Measurements from ENCODE around the gene CYP2C8.
"Not testable (repeated sequence)": the region's sequence is repeated elsewhere in the genome, so short reads cannot be mapped to it uniquely, and the experiment has no call there.

Gene CYP2C8

DNA sequence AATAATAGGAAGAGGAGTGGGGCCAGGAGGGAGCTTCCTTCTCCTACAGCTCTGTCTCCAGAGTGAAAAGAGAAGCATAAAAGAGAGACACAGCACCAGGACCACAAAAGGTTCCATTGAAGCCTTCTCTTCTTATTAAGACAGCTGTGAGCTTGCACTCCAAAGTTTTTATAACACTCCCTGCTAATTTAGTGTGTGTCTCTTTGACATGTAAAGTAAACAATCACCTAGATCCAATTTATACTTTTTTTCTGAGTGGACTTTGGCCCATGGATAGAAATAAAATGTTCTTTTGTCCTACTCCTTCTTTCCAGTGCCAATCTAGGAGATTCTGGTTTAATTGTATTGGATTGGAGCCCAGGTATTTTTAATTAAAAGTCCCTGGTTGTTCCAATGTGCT, at the start of gene CYP2C8:
Gene CYP2C8 (minus strand): TSS at position 212 of the 400 bp plus-strand sequence. CDS start 95 bp downstream, at position 117.
- no peak for DNase-seq (ENCODE audit: low spot score)
- no peak for FAIRE-seq

DNA sequence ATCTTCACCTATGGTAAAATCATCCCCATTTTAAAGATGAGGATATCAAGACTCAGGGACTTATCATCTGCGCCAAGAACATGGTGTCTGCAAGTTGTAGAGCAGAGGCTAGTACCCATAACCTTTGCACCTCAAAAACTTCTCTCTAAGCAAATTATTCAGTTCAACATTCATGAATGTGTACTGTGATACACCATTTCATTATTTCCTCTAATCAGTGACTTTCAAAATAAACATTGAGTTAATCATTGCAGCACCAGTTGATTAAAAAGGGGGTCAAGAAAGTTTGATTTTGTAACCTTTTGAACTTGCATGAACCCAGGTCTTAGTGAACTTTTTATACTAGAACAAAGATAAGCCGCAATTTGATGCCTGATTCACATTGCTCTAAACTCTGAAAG, 47.6 kb upstream of the CYP2C8 start:
- no peak for DNase-seq (ENCODE audit: low spot score)
- FAIRE-seq = no peak

DNA sequence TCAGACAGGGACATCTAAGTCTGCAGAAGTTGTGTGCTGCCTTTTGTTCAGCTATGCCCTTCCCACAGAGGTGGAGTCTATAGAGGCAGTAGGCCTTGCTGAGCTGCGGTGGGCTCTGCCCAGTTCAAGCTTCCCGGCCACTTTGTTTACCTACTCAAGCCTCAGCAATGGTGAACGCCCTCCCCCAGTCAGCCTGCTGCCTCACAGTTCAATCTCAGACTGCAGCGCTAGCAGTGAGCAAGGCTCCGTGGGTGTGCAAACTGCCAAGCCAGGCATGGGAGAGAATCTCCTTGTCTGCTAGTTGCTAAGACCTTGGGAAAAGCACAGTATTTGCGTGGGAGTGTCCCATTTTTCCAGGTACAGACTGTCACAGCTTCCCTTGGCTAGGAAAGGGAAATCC, 41.5 kb upstream of the CYP2C8 start:
- FAIRE-seq = not testable (repeated sequence)

DNA sequence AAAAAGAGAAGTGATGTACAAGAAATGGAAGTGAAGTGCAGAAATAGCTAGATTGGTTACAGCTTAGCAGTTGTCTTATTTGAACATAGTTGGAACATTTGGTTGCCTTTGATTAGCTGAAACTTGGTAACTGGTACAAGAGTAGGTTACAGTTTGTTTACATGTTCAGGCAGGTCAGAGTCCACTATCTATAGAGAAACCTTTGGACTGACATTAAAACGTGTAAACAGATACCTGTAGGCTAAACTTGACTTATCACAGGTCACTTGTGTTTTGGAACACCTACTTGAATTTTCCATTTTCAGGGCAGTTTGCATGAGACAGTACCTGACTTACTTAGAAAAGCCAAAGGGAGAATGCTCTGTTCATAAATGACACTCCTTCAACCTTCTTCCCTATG, 28.5 kb upstream of the CYP2C8 start:
- DNase-seq (ENCODE audit: low spot score) (no peak), FAIRE-seq (no peak)

More for the DNA sequence above, 41.5 kb upstream of the CYP2C8 start:
- not testable (repeated sequence) for DNase-seq (ENCODE audit: low spot score)

DNA sequence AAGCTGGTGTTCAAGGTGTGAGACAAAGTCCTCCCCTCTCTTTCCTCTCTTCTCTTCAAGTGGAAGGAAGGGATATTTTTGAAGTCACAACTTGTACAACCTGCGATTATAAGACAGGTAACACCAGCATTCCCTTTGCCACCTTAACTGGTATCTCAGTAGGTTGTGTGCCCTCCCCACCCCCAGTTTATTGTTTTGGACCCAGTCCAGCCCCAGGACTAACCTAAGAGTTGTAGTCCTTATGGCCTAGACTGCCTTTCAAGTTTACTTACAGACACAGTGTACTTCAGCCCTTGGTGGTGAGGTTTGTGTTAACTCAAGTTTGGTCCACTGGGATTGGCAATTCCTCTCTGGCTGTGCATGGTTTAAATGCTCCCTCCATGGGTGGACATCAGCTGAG, 26.8 kb upstream of the CYP2C8 start:
- FAIRE-seq = no peak

DNA sequence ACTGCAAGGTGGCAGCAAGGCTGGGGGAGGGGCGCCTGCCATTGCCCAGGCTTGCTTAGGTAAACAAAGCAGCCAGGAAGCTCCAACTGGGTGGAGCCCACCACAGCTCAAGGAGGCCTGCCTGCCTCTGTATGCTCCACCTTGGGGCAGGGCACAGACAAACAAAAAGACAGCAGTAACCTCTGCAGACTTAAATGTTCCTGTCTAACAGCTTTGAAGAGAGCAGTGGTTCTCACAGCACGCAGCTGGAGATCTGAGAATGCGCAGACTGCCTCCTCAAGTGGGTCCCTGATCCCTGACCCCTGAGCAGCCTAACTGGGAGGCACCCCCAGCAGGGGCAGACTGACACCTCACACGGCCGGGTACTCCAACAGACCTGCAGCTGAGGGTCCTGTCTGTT, 10.3 kb upstream of the CYP2C8 start:
- DNase-seq (ENCODE audit: low spot score); FAIRE-seq: not testable (repeated sequence)

More for the DNA sequence above, 26.8 kb upstream of the CYP2C8 start:
- no peak for DNase-seq (ENCODE audit: low spot score)

DNA sequence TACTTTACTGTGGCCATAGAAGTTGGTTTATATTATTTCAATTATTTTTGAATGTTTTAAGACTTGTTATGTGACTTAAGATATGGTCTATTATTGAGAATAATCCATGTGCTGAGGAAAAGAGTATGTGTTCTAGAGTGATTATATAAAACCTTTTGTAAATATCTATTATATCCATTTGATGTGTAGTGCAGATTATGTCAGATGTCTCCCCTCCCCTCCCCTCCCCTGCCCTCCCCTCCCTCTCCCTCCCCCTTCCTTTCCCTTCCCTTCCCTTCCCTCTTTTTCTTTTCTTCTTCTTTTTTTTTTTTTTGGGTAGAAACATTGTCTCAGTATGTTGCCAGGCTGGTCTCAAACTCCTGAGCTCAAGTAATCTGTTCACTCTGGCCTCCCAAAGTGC, 8.3 kb upstream of the CYP2C8 start:
- no peak for FAIRE-seq

DNA sequence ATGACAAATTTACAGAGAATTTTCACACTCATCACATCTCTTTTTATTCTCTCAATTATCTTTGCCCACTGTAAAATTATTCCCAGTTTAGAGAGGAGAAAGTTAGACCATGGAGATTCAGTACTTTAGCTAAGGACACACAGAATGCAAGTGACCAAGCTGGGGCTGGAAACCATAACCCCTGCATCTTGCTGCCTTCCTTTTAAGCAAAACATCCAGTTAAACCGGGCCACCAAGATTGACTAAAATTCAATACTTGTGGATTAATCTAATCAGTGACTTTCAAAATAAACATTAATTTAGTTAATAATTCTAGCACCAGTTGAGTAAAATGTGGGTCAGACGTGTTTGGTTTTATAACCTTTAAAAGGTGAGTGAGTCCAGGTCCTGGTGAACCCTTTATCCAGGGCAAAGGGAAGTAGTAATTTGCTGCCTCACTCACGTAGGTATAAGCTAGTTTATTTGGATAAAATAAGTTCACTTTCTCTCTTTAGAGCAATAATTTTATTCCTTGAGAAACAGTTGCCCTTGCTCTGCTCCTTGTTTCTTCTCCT, 1.9 kb upstream of the CYP2C8 start:
- FAIRE-seq (no peak), DNase-seq (ENCODE audit: low spot score) (no peak)

More for the DNA sequence above, 8.3 kb upstream of the CYP2C8 start:
- DNase-seq (ENCODE audit: low spot score) = no peak

DNA sequence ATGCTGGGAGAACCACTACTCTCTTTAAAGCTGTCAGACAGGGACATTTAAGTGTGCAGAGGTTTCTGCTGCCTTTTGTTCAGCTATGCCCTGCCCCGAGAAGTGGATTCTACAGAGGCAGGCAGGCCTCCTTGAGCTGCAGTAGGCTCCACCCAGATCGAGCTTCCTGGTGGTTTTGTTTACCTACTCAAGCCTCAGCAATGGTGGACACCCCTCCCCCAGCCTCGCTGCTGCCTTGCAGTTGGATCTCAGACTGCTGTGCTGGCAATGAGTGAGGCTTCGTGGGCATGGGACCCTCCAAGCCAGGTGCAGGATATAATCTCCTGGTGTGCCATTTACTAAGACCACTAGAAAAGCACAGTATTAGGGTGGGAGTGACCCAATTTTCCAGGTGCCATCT, 5.2 kb downstream of the CYP2C8 start:
- not testable (repeated sequence) for FAIRE-seq

DNA sequence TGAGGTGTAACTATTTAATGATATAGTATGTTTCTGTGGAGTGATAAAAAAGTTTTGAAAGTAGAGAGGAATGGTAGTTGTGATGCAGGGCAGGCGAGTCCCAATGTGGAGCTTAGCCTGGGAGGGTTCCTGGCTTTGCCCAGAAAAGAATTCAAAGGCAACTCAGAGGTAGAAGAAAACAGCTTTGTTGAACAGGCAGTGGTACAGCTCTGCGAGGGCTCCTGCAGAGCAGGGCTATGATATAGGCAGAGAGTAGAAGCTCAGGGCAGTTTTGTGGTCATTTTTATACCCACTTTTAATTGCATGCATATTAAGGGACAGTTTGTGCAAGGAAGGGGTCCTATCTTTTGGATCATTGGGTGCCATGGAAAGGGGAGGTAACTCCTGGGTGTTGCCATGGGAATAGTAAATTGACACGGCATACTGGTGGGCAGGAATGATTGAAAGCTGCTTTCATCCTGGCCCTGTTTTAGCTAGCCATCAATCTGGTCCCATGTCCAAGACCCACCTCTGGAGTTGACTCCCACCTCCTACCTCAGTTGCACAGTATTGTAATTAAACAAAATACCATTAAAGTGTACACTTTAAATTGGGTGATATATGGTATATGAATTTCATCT, 12.4 kb downstream of the CYP2C8 start:
- FAIRE-seq = no peak
- DNase-seq (ENCODE audit: low spot score) = no peak

More for the DNA sequence above, 5.2 kb downstream of the CYP2C8 start:
- not testable (repeated sequence) for DNase-seq (ENCODE audit: low spot score)

DNA sequence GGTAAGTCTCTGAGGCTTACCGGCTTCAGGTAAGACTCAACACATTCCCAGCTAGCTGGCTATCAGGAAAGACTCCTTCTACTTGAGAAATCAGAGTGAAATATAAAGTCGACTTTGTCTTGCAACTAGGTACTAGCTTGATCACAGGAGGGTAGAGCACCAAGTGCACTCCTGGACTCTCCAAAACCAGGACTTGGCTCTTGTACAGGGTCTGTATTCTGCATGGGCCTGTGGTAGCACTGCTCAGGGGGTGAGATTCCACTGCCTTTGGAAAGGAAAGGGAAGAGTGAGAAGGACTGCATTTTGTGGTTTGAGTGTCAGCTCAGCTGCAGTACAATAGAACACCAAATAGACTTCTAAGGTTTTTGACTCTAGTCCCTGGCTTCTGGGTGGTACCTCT, 19.4 kb downstream of the CYP2C8 start:
- DNase-seq (ENCODE audit: low spot score) = no peak
- FAIRE-seq = no peak

DNA sequence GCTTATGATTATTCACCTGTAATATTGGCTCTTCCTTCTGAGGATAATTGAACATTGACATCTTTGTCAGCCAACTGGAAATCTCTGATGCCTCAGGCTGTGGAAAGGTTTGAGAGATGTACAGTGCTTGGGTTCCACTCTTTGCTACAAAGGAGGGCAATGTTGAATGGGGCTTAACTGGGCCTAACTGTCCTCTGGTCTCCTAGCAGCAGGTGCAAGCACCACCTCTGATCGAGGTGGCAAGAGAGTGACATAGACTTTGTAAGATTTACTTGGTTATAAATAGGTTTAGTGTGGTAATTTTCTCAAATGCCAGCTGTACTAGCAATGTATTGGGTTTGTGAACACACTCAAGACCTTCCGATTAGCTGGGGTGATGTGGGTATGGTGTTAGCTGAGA, 21.1 kb downstream of the CYP2C8 start:
- FAIRE-seq = no peak

DNA sequence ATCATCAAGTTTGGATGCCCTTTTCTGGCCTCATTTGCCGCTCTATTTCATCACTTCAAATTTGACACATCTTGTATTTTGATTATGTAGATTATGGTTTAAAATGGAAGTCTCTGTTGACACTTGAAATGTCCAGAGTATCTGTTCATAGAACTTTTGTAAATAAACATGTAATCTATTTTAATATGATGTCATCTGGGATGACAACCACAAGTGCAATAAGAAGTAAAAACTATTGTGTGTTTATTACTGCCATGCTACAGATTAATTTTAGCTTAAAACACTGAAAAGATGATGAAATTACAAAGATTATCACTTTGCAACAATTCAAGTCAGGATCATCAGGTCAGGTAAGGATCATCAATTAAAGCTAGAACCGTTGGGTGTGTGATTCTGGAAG, 30.0 kb downstream of the CYP2C8 start:
- FAIRE-seq = no peak
- no peak for DNase-seq (ENCODE audit: low spot score)

More for the DNA sequence above, 21.1 kb downstream of the CYP2C8 start:
- no peak for DNase-seq (ENCODE audit: low spot score)

DNA sequence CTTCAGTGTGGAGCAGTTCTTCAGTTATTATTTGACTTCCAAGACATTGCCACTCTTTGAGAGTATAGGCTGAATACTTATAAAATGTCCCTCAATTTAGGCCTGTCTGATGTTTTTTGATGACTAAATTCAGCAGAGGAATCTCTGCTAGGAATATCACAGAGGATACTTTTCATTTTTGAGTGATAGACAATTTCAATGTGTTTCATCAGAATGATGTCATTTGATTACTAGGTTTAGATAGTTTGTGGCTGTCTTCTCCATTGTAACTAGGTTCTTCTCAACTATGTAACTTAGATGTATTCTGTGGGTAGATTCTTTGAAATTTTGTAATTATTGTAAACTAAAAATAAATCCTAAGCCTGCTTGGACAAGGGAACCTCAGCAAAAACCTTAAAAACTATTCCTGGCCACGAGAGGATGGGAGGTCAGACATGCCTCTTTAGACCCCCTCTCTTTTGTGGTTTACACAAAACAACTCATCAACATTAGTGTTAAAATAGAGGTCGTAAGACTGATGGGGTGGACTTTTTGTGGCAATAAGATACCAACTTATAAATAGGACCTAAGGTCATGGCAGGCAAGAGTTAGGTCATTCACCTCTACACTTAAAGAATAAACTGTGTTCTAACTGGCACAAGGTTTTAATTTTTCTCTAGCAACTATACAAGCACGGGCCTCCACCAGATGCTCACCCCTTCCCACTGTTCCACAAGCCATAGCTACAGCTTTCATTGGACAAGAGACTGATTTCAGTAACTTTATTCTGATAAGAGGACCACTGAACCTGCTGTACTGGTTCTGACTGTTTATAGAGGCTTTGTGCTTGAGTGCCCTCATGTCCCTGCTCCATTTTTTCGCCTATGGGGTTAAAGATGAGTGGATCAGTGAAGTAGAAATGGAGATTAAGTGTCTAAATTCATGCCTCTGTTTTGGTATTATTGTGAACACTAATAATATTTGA, 33.7 kb downstream of the CYP2C8 start:
- FAIRE-seq (no peak), DNase-seq (ENCODE audit: low spot score) (no peak)

DNA sequence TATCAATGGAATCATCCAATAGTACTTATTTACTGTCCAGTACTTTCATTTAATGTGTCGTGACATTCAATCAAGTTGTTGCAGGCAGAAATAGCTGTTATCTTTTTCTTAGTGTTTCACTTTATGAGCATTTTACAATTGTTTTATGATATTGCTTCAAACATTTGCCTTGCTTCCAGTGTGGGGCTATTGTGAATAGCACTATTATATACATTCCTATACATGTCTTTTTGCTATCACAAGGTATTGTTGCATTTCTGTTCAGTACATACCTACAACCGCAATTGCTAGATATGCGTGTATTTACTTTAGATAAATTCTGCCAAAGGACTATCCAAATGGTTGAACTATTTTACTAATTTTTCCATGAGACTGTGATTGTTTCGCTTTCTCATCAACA, 34.9 kb downstream of the CYP2C8 start:
- no peak for FAIRE-seq
- no peak for DNase-seq (ENCODE audit: low spot score)

DNA sequence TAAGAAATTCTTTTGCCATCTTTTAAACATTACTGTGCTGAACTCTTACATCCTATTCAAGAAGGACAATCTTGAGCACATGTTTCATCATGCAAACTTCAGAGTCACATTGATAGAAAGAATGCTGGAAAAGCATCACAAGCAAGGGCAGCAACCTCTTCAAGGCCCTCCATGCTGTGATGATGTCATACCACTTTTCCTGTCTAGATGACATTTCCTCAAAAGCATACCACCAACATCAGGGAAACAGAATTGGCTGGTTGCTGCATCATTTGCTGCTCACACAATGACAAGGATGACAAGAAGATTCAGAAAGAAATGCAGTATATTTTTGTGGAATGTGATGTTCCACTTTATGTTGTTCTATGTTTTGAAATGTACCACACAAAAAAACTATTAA, 37.6 kb downstream of the CYP2C8 start:
- FAIRE-seq (no peak), DNase-seq (ENCODE audit: low spot score) (no peak)

DNA sequence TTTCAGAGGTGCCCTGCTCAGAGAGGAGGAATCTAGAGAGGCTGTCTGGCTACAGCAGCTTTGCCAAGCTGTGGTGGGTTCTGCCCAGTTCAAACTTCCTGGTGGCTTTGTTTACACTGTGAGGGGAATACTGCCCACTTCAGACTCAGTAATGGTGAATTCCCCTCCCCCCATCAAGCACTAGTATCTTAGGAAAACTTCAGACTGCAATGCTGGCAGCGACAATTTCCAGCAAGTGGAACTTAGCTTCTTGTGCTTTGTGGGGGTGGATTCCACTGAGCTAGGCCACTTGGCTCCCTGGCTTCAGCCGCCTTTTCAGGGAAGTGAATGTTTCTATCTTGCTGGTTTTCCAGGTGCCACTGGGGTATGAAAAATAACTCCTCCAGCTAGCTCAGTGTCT, 42.8 kb downstream of the CYP2C8 start:
- DNase-seq (ENCODE audit: low spot score) = no peak
- FAIRE-seq = no peak

DNA sequence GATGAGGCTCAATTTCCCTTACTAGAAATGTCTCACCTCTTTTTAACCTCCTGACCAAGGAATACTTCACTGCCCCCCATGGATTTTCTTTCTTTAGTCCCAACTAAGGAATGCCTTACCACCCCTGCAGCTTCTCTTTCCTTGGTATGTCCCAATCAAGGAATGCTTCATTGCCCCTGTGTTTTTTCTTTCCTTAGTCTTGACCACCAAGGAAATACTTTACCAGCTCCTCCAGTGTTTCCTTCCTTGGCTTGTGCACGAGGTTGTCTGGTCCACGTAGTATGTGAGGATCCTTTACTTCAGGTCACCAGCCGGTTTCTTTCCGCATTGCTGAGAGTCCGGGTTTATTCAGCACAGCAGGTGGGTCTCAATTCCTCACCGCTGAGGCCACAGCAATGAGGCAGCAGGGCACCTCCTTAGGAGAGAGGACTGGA, 71.5 kb downstream of the CYP2C8 start:
- FAIRE-seq = no peak
- no peak for DNase-seq (ENCODE audit: low spot score)

DNA sequence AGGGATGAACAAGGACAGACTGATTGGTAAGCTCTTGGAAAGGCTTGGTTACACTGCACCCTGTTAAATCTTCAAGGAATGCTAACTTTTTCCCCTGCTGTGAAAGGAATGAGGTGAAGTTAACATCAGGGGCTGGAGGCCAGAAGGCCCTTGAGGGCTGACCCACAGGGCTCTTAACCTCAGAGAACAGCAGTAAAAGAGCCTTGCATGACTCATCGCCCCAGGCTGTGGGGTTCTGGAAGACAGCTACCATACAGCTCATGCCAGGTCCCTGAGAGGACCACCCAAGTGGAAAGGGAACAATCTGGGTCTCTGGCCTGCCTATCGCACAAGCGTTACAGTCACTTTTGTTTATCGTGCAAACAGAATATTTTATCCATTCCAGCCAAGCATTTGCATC, 76.5 kb downstream of the CYP2C8 start:
- no peak for DNase-seq (ENCODE audit: low spot score)
- no peak for FAIRE-seq

DNA sequence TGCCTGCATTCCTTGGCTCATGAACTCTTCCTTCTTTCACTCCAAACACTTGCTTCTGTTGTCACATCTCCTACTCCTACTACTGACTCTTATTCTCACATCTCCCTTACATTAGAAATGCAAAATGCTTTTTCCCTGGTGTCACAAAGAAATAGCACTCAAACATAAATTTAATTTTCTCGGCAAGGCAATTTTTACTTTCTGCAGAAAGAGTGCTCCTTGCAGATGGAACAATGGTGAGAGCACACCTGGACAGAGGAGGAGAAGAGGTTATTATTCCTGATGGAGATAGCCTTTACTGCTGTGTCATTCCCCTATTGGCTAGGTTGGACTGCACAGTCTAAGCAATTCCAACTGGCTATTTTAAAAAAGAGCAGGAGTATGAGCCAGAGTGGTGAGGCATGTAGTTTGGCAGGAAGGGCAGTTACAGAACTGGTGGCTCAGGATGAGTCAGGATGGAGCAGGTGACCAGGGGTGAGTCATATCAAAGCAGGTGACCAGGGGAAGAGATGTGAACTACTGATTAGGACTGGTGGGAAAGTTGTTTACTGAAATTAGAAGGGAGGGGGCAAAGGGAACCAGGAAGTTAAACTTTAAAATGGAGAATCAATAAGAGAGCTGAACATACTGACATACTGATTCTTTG, 77.9 kb downstream of the CYP2C8 start:
- no peak for FAIRE-seq

DNA sequence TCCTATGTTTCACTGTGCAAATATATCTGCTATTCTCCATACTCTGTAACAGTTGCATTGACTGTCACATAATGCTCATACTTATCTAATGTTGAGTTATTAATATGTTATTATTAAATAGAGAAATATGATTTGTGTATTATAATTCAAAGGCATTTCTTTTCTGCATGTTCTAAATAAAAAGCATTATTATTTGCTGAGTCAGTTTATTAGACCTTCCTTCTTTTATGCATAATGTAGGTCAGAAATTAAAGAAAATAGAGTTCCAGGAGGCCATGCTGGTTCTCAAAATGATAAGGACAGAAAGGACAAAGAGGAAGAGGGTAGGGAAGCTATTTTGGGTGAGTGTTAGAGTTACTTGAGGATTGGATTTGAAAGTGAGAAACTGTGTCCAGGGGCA, 80.1 kb downstream of the CYP2C8 start:
- FAIRE-seq (no peak), DNase-seq (ENCODE audit: low spot score) (no peak)

More for the DNA sequence above, 77.9 kb downstream of the CYP2C8 start:
- DNase-seq (ENCODE audit: low spot score) = no peak
